Cardiac fibroblast (primary cell): ENCODE measurements around the gene FYB1.

Experiments
- DNase-seq, 2 donors: peaks; one replicate each; pipeline versions ENCODE4 v3.0.0 to v3.0.0-alpha.2; 2010; ENCODE audit warnings: low read depth in 2 of 2
- H3K4me3 ChIP-seq, 2 donors: replicated peaks in 1 of 2; 1 replicate in 1 of 2; 2 replicates in 1 of 2; pipeline ENCODE4 v1.5.1; 2011; ENCODE audit warnings: low read depth in 2 of 2, low read length in 2 of 2, mild to moderate bottlenecking in 2 of 2, moderate library complexity in 1 of 2
- CTCF ChIP-seq: IDR thresholded peaks from one replicate; pipeline ENCODE4 v1.5.1; 2011; ENCODE audit warnings: low read depth, mild to moderate bottlenecking, low read length, inconsistent platforms

The FYB1 gene

GRCh38 chr5:39072925-39073766, 146.2 kb downstream of the FYB1 start:
- peak overlapping the region; percentile 84 to 88 for H3K4me3 ChIP-seq
- no peak for TF ChIP-seq CTCF
- peak; percentile 30 to 51 for DNase-seq

- TF ChIP-seq CTCF = no peak
- no peak for DNase-seq
- H3K4me3 ChIP-seq = no peak overlapping the region
Measured at GRCh38 chr5:39068099-39068498, 151.3 kb downstream of the FYB1 start.

GRCh38 chr5:39064450-39064849, 154.9 kb downstream of the FYB1 start:
- H3K4me3 ChIP-seq = no peak overlapping the region
- no peak for TF ChIP-seq CTCF
- DNase-seq = no peak

GRCh38 chr5:39063037-39063436, 156.3 kb downstream of the FYB1 start:
- no peak overlapping the region for H3K4me3 ChIP-seq
- peak in 1 of 2 donors; percentile 27 for DNase-seq
- no peak for TF ChIP-seq CTCF

GRCh38 chr5:39062530-39062929, 156.8 kb downstream of the FYB1 start:
- H3K4me3 ChIP-seq = no peak overlapping the region
- TF ChIP-seq CTCF = no peak
- peak in 1 of 2 donors; percentile 17 for DNase-seq

GRCh38 chr5:39062104-39062503, 157.3 kb downstream of the FYB1 start:
- no peak overlapping the region for H3K4me3 ChIP-seq
- no peak for TF ChIP-seq CTCF
- no peak for DNase-seq
